ENCODE data around the gene PHACTR3.
A peak's percentile ranks its signal among the peaks of the same experiment; 100 is the strongest.

The PHACTR3 gene

GRCh38 chr20:59823030-59823423 is 218.7 kb downstream of the PHACTR3 start:
- DNase-seq (ENCODE audit: low spot score) = peak; percentile 19
- no peak for TF ChIP-seq CTCF (IDR thresholded peaks at IDR 0.05)
- Histone ChIP-seq H3K4me3 (no peak overlapping the region), H3K27ac (no peak overlapping the region)

- Histone ChIP-seq H3K4me3 (no peak overlapping the region), H3K27ac (no peak overlapping the region)
- TF ChIP-seq CTCF (IDR thresholded peaks at IDR 0.05) = no peak
- peak; percentile 33 for DNase-seq (ENCODE audit: low spot score)
Observed at GRCh38 chr20:59823491-59824259, 219.3 kb downstream of the PHACTR3 start.

- no peak for TF ChIP-seq CTCF (IDR thresholded peaks at IDR 0.05)
- H3K4me3 ChIP-seq = no peak overlapping the region
- peak; percentile 64 for DNase-seq (ENCODE audit: low spot score)
- no peak overlapping the region for H3K27ac ChIP-seq
Observed at GRCh38 chr20:59824711-59825562, 220.6 kb downstream of the PHACTR3 start.

GRCh38 chr20:59825563-59825920 is 221.2 kb downstream of the PHACTR3 start:
- no peak for TF ChIP-seq CTCF (IDR thresholded peaks at IDR 0.05)
- Histone ChIP-seq H3K27ac (no peak overlapping the region), H3K4me3 (no peak overlapping the region)
- no peak for DNase-seq (ENCODE audit: low spot score)

GRCh38 chr20:59825944-59826759 is 221.8 kb downstream of the PHACTR3 start:
- Histone ChIP-seq H3K4me3 (no peak overlapping the region), H3K27ac (no peak overlapping the region)
- peak; percentile 64 for DNase-seq (ENCODE audit: low spot score)
- no peak for TF ChIP-seq CTCF (IDR thresholded peaks at IDR 0.05)

- H3K27ac ChIP-seq = no peak overlapping the region
- TF ChIP-seq CTCF (IDR thresholded peaks at IDR 0.05) = no peak
- H3K4me3 ChIP-seq = no peak overlapping the region
- DNase-seq (ENCODE audit: low spot score) = peak; percentile 52
Observed at GRCh38 chr20:59827138-59828056, 223.1 kb downstream of the PHACTR3 start.

Data from coronary artery (tissue), 2 donors.